Ureter (tissue), 1 donor: ENCODE measurements around the gene ARID4B. TPM values are rescaled to one million over a fixed set of nuclear protein-coding genes. Genes with fewer than 3 reads are reported as not detected.
"Not testable (repeated sequence)": the region's sequence is repeated elsewhere in the genome, so short reads cannot be mapped to it uniquely, and the experiment has no call there.

Experiments used
- DNase-seq: peaks from one replicate; pipeline ENCODE4 v3.0.0-alpha.2; 2020; ENCODE audit warnings: low spot score
- total RNA-seq: library from RNA; stranded (reverse); gene quantifications from one replicate; pipeline ENCODE4 v1.2.4, GENCODE V29; 2023
- donor health status: DM: yes; HTN: yes; CAD: no.

ARID4B gene
- total RNA-seq, 1 donor from 2014 or later, result 52.9 TPM

DNA sequence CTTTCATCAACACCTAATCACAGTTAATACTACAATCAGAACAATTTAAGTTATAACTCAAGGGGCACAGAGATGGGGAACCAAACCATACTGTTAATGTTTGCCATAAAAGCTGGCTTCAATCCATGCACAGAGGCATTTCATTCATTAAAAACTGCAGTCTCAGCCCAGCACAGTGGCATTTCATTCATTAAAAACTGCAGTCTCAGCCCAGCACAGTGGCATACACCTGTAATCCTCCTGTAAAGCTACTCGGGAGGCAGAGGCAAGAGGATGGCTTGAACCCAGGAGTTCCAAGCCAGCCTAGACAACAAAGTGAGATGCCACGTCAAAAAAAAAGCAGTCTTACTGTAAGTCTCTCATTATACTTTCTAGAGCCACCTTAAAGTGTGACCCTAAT, 29.2 kb downstream of the ARID4B start:
- DNase-seq, result no peak

DNA sequence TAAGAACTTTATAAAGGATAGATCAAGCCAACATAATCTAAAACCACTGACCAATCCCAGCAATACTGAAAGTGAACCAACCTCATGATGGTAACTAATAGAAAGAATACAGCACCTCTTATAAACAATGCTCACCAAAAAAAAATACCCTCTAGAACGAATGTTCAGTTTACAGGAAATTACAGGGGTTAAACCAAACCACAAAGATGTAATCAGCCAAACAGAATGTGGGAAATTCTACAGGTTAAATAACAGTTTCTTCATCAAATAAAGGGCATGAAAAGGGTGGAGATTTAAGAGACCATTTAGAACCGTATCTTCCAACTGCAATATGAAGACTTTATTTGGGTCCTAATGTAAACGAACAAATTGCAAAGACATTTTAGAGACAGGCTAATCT, 30.4 kb downstream of the ARID4B start:
- DNase-seq, result no peak

DNA sequence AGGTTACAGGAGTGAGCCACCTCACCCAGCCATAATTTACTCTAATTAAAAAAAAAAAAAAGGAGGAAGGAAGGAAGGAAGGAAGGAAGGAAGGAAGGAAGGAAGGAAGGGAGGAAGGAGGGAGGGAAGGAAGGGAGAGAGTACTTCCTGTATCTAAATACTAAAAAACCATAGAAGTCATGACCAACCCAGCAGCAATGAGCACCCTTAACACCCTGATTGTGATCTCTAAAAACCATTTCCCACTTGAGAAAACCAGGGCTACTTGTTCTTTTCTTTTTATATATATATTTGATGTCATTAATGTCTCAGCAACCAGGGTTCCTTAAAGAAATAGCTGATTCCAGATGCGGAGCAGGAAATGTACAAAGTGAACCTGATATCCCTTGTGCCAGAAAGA, 31.2 kb downstream of the ARID4B start:
- DNase-seq, result no peak

DNA sequence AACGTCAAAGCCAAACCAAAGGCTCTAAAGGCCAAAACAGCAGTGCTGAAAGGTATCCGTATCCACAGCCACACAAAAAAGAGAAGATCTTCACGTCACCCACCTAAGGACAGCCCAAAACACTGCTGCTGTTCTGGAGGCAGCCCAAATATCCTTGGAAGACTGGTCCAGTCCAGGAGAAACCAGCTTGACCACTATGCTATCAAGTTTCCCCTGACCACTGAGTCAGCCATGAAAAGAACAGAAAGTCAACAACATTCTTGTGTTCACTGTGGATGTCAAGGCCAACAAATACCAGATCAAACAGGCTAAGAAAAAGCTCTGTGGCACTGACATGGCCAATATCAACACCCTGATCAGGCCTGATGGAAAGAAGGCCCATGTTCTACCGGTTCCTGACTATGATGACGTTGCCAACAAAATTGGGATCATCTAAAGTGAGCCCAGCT, 32.1 kb downstream of the ARID4B start:
- DNase-seq, result peak; percentile 48

DNA sequence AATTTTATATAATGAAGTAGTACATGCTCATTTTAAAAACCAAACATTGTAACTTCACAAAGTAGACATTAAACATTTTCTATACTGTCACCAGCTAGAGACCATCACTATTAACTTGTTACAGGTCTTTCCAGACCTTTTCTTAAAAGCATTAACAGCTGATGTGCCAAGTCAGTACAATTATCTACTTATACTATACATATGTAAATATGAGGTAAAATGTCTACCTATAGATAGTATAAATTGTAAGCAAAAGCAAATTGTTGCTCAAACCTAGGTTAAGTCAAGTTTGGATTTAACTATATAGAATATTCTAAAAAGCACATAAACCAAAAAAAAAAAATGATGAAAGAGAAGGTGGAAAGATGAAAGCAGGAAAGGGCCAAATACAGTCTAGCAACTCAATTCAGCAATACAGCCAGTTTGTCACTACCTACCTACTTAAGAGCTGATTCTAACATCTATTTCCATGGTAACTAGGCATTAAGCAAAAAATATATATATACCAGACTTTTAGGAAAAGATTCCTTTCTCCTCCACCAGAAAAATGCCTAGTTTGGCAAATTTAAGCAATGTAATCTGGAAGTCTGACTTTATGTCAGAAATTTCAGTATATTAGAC, 34.5 kb downstream of the ARID4B start:
- no peak for DNase-seq

DNA sequence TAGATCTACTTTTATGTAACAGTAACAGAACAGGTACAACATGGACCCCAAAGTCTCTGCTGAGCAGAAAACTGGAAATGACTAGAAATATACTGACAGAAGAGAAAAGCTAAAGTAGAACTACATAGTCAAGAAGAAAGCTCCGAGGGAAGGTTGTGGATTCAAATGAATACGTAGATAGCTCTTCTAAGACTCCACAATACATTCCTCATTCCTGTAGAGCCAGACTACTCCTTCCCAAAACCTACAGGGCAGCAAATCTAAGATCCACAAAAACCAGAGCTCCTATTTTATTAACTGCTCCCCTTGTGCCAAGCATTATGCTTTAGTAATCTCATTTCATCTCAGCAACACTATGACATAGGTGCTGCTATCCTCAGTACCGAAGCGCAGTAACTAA, 35.2 kb downstream of the ARID4B start:
- no peak for DNase-seq

DNA sequence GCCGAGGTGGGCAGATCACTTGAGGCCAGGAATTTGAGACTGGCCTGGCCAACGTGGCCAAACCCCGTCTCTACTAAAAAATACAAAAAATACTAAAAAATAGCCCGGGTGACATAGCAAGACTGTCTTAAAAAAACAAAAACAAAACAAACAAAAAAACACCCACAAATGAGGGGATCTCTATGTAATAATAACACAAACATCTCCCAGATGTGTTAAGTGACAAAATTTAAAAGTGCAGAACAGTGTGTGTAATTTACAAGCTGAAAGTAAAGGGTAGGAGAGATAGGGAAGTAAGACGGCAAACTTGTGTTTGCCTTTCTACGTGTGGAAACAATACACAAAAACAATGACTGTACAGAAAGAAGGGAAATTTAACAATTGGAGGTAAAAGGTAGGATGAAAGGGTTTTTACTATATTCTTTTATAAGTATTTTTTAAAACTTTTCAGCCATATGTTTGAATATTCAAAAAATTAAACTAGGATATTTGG, 36.3 kb downstream of the ARID4B start:
- no peak for DNase-seq

DNA sequence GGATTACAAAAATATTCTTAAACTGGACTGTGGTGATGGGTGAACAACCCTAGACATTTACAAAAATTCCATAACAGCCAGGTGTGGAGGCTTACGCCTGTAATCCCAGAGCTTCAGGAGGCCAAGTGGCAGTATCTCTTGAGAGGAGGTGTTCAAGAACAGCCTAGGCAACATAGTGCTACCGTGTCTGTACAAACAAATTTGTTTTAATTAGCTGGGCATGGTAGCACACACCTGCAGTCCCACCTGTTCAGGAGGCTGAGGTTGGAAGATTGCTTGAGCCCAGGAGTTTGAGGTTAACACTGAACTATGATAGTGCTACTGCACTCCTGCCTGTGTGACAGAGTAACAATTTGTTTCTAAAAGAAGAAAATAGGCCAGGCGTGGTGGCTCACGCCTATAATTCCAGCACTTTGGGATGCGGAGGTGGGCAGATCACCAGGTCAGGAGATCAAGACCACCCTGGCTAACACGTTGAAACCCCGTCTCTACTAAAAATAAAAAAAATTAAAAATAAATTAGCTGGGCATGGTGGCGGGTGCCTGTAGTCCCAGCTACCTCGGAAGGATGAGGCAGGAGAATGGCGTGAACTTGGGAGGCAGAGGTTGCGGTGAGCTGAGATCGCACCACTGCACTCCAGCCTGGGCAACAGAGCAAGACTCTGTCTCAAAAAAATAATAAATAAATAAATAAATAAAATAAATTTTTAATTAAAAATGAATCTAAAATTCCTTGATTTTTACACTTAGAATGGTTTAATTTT, 37.1 kb downstream of the ARID4B start:
- DNase-seq, result no peak

DNA sequence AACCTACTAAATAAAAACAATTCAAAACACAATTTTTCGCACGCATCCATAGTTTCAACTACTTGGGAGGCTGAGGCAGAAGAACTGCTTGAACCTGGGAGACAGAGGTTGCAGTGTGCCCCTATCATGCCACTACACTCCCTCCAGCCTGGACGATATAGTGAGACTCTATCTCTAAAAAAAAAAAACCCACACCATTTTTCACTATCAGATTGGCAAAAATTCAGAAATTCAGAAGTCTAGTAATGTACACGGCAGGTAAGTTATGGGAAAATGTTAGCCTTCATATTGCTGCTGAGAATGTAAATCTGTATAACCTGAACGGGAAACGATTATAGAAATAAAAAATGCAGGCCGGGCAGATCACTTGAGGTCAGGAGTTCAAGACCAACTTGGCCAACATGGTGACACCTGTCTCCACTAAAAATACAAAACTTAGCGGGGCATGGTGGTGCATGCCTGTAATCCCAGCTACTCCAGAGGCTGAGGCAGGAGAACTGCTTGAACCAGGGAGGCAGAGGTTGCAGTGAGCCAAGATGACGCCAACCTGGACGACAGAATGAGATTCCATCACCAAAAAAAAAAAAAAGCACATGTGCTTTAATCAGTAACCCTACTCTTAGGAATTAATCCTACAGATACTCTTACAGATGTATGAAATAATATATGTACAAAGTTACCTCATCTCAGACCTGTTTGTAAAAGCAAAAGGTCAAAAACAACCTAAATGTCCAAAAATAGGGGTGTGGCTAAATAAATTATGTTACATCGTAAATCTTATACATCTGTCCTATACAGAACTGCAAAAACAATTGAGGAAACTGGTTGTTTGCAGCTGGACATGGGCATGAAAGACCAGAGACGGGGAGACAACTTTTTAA, 37.9 kb downstream of the ARID4B start:
- no peak for DNase-seq

DNA sequence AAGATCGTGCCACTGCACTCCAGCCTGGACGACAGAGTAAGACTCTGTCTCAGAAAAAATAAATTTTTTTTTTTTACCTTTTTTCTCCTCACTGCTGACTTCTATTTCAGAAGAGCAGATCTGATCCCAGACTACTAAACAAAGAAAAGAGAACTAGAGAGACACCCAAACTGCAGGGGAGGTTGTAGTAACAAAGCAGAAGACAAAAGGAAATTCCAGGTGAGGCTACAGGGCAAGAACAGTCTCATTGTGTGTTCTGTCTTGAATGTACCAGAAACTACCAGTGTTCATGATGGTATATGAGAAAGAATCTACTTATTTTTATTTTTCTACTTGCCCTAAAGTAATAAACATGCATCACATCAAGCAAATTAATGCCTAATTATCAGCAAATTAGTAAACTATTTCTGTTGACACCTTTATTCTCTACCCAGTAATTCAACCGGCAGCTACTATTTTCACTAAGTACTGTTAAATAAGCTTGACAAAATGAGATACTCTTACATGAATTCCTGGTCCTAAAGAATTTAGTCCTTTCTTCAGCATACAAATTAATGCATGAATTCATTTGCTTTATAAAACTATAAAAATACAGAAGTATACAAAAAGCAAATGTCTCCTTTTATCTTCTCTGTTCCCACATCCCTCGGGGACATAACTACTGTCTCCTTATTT, 40.6 kb downstream of the ARID4B start:
- no peak for DNase-seq

DNA sequence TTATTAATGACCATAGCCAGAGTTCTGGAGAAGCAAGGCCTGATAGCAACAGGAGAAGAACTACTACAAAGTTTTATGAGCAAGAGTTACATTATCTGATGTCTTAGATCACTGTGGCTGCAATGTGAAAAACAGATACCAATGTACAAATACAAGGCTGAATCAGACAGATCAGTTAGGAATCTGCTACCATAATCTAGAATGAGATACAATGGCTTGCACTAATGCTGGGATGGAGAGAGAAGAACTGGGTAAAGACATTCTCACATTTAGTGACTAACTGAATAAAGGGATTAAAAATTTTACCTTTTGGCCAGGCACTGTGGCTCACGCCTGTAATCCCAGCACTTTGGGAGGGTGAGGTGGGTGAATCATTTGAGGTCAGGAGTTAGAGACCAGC, 41.3 kb downstream of the ARID4B start:
- DNase-seq, result no peak

DNA sequence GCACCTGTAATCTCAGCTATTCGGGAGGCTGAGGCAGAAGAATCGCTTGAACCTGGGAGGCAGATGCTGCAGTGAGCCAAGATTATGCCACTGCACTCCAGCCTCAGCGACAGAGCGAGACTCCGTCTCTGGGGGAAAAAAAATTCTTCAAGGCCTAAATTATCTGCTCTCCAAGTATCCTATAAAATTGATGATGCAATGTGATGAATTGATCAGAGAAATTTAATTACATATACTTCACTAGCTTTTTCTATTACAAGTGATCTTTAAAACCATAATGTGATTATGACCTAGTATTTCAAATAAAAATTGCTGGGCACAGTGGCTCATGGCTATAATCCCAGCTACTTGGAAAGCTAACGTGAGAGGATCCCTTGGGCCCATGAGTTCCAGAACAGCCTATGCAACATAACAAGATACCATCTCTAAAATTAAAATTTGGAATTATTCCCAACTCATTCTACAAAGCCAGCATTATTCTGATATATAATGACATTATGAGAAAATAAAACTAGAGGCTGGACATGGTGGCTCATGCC, 43.7 kb downstream of the ARID4B start:
- DNase-seq, result no peak

DNA sequence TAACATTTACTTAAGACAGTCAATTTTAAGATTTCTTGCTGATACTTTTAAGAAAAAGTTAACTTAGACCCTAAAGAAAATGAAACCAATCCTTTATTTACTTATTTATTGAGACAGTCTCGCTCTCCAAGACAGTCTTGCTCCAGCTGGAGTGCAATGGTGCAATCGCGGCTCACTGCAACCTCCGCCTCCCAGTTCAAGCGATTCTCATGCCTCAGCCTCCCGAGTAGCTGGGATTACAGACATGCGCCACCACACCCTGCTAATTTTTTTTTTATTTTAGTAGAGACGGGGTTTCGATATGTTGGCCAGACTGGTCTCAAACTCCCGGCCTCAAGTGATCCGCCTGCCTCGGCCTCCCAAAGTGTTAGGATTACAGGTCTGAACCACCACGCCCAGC, 44.3 kb downstream of the ARID4B start:
- DNase-seq, result not testable (repeated sequence)

DNA sequence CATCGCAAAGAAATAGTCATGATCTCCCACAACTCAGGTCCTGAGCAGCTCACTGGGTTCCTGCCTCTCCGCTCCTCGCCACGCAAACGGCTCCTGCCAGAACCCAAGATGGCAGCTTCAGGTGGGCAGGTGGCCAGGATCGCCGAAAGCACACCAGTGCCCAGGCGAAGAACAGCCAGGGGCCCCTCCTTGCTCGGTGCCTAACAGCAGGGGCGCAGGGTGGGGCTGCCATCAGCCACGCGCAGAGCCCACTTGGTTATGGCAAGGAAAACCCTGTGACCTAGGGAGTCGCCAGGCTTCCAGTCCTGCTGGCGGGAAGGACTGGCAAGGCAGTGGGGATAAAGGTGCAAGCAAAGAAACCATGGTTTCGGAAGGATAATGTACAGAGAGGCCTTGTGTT, 47.5 kb downstream of the ARID4B start:
- DNase-seq, result no peak

DNA sequence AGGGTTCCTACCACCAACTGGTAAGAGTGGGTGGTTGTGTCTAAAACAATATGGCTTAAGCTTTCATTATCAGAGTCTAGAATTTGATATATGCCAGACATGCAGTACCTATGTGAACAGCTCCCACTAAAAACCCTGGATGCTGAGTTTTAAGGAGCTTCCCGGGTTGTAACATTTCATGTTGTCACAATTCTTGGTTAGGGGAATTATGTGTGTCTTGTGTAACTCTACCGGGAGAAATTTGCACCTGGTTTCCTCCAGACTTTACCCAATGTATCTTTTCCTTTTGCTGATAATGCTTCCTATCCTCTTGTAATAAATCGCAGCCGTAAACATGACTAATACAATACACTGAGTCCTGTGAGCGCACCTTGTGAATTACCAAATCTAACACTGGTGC, 48.3 kb downstream of the ARID4B start:
- no peak for DNase-seq

DNA sequence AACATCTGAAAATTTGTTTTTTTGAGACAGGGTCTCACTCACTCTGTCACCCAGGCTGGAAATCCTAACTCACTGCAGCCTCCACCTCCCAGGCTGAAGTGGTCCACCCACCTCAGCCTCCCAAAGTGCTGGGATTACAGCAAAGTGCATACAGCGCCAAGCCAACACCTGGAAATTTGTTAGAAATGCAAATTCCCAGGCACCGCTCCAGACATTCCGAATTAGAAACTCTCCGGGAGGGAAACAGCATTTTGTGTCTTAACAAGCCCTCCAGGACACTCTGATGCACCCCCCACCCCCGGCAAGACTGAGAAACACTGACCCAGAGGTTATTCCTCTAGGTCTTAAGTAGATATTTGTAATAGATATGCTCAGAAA, 49.1 kb downstream of the ARID4B start:
- DNase-seq, result no peak

DNA sequence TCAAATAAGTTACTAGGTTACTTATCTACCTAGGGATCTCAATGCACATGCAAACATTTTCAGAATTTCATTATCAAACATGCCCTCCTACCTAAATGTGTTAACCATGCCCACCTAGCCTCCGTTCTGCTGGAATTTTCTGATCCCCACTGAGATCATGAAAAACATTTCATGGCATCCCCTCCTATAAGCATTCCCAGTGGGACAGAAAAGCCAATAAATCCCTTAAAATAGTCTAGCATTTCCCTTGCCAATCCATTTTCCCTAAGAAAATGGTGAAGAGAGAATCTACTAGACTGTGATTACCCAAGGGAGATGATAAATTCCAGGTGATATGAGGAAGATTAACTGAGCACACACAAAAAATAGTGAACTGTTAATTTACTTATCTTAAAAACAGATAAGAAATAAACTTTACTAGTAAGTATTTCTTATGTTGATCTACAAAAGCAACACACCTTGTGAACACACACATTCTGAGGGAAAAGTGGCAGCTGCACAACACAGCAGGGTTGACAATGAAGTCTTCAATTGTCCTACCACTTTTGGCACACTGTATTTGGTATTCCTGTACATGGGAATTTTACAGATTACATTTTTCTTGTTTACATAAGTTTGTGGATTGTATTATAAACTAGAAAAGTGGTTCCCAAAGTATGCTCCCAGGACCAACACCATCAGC, 49.6 kb downstream of the ARID4B start:
- no peak for DNase-seq

DNA sequence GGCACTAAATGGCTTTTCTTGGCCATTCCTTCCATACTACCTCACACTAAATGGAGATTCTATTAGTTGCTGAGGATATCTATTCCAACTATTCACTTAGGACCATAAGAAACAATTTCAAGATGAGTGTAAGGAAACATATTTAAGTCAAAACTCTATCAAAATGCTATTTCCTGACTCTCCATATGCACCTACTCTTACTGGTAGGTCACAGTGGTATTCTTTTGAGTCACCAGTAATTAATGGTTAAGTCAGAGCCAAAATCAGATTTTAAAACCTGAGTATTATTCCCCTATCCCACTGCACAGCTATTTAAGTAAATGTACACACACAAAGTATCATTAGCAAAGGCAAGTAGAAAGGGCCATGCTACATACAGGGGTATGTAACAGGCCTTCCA, 50.3 kb downstream of the ARID4B start:
- no peak for DNase-seq

DNA sequence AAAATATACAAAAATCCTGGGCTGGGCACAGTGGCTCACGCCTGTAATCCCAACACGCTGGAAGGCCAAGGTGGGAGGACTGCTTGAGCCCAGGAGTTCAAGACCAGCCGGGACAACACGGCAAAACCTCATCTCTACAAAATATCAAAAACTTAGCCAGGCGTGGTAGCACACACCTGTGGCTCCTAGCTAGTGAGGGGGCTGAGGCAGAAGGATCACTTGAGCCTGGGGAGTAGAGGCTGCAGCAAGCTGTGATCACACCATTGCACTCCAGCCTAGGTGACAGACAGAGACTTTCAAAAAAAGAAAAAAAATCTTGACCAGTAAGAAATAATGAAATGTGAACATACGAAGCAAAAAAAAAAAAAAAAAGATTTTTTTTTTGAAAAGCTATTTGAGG, 52.1 kb downstream of the ARID4B start:
- DNase-seq, result no peak

DNA sequence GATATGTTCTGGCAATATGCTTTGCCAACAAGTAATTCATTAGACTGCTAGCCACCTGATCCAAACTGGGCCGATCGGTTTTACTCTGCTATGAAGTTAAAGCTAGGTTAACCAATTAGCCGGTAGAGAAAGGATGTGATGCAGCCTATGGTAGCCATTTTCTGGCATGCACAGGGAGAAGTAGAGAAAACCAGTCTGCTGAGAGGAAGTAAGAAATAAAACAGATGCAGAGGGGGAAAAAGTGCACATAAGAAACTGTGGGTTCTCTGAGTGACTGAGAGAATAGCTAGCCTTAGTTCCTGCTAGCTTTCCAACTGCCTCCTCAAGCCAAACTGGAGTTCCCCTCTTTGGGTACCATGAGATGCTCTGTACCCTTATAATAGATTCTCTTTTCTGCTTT, 52.8 kb downstream of the ARID4B start:
- DNase-seq, result no peak

DNA sequence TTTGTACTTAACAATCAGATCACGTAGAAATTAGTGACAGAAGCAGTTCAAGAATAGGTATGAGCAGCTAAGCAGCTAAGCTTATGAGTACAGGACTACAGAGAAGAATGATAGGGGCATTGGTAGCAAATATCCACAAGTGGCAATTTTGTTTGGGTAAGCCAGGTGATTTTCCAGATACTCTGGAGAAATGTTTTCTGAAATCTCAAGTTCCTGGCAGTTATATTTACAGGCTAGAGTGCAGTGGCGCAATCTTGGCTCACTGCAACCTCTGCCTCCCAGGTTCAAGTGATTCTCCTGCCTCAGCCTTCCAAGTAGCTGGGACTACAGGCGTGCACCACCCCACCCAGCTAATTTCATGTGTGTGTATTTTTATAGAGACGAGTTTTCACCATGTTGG, 55.1 kb downstream of the ARID4B start:
- DNase-seq, result no peak
